GM12878 (cell line): ENCODE results near the gene ACVR1B. TPM values are rescaled to one million over a fixed set of nuclear protein-coding genes. Genes with fewer than 3 reads are reported as not detected.

Experiments used
- ATAC-seq: fragments of 200-7000 bp; cut with Tn5 transposase; 3 replicates; pipeline ENCODE4 v1.9.1; 2020; ENCODE audit warnings: mild to moderate bottlenecking, moderate library complexity
- BruUV-seq: library from RNA; stranded (reverse); fragments of 400-500 nt; replicated peaks from 2 replicates; lab custom pipeline; 2021; lab: Mats Ljungman, UMichigan
- CTCF ChIA-PET: fragments of 300-600 bp; sonication (Branson Sonifier 250); formaldehyde crosslinking; extraction: SDS; loops from one replicate; lab custom pipeline; 2021; ENCODE audit warnings: inconsistent platforms; lab: Yijun Ruan, JAX
- POLR2A ChIA-PET: fragments of 350-600 bp; formaldehyde crosslinking; extraction: SDS; loops from one replicate; lab custom pipeline; 2021; ENCODE audit warnings: inconsistent platforms; lab: Charles Lee
- RAD21 ChIA-PET: fragments of 300-600 bp; sonication (Branson Sonifier 250); formaldehyde crosslinking; loops from one replicate; lab custom pipeline; 2023; ENCODE audit warnings: antibody characterized with exemption; ENCODE audit not compliant: unreplicated experiment; lab: Charles Lee
- SMC1A ChIA-PET: fragments of 300-600 bp; sonication (Branson Sonifier 250); formaldehyde crosslinking; loops from one replicate; lab custom pipeline; 2023; ENCODE audit not compliant: unreplicated experiment, uncharacterized antibody; lab: Charles Lee
- DNase-seq: peaks from one replicate; pipeline ENCODE4 v3.0.0-alpha.2; 2011; ENCODE audit warnings: low read depth, low spot score
- FAIRE-seq: peaks from 3 replicates; lab custom pipeline; 2011; peaks lifted over from hg19 to GRCh38; lab: Jason Lieb, UNC
- H2AFZ ChIP-seq: 2 replicates; pipeline ENCODE4 v1.6.0; 2011; ENCODE audit warnings: low read depth, low read length, control low read depth; ENCODE audit not compliant: control insufficient read depth
- H3K27ac ChIP-seq: 2 replicates; pipeline ENCODE4 v1.5.1; 2011; ENCODE audit warnings: control low read depth; ENCODE audit not compliant: control insufficient read depth, insufficient read depth
- H3K27me3 ChIP-seq, 2 experiments: replicated peaks in 1 of 2; 2 replicates each; pipeline versions ENCODE4 v1.6.0 to v1.6.1; 2011; ENCODE audit warnings: low read length in 1 of 2; ENCODE audit not compliant: control insufficient read depth in 2 of 2, insufficient read depth in 2 of 2
- H3K36me3 ChIP-seq, 2 experiments: 2 replicates each; pipeline ENCODE4 v1.5.1; 2011; ENCODE audit warnings: low read length in 1 of 2; ENCODE audit not compliant: control insufficient read depth in 2 of 2, insufficient read depth in 2 of 2
- H3K4me1 ChIP-seq: 2 replicates; pipeline ENCODE4 v1.6.1; 2011; ENCODE audit warnings: mild to moderate bottlenecking, low read length, moderate library complexity, mixed read lengths; ENCODE audit not compliant: control insufficient read depth, insufficient read depth
- H3K4me2 ChIP-seq: 2 replicates; pipeline ENCODE4 v1.6.0; 2011; ENCODE audit warnings: control low read depth; ENCODE audit not compliant: control insufficient read depth, insufficient read depth
- H3K4me3 ChIP-seq: fragments of 200-600 bp; sonication (generic); 2 replicates; pipeline ENCODE4 v1.5.1; 2016
- H3K79me2 ChIP-seq: 2 replicates; pipeline ENCODE4 v1.6.0; 2011; ENCODE audit warnings: low read length; ENCODE audit not compliant: control insufficient read depth, insufficient read depth
- H3K9ac ChIP-seq: 2 replicates; pipeline ENCODE4 v1.8.0; 2011; ENCODE audit warnings: low read length, control low read depth, mixed read lengths; ENCODE audit not compliant: control insufficient read depth, insufficient read depth
- H3K9me3 ChIP-seq: replicated peaks from 3 replicates; pipeline ENCODE4 v1.5.1; 2011; ENCODE audit warnings: mild to moderate bottlenecking, low read length; ENCODE audit not compliant: control insufficient read depth, insufficient read depth
- H4K20me1 ChIP-seq: 2 replicates; pipeline ENCODE4 v1.6.0; 2011; ENCODE audit not compliant: control insufficient read depth, insufficient read depth
- CBX3 ChIP-seq: fragments of 200-600 bp; sonication (generic); IDR thresholded peaks from 2 replicates; pipeline ENCODE4 v1.6.1; 2016; ENCODE audit warnings: low read depth, borderline replicate concordance
- CTCF ChIP-seq, 3 experiments: IDR thresholded peaks in 2 of 3; conservative IDR thresholded peaks in 1 of 3; 2 replicates each; pipeline ENCODE4 v1.5.1; 2011; ENCODE audit warnings: low read depth in 3 of 3, low read length in 3 of 3, mild to moderate bottlenecking in 3 of 3, control low read depth in 2 of 3, moderate library complexity in 2 of 3, inconsistent platforms in 1 of 3, mixed read lengths in 1 of 3; ENCODE audit not compliant: control insufficient read depth in 2 of 3, insufficient read depth in 1 of 3; ENCODE audit errors: extremely low read depth in 1 of 3
- EGR1 ChIP-seq, 2 experiments: IDR thresholded peaks; 1 replicate in 1 of 2; 2 replicates in 1 of 2; pipeline ENCODE4 v1.6.1; 2011 to 2012; ENCODE audit warnings: low read depth in 2 of 2, low read length in 2 of 2, borderline replicate concordance in 1 of 2, mild to moderate bottlenecking in 1 of 2, moderate library complexity in 1 of 2
- ESRRA ChIP-seq: IDR thresholded peaks from 2 replicates; pipeline ENCODE4 v1.6.1; 2012; ENCODE audit warnings: mild to moderate bottlenecking, low read length, improper control_type of control experiment
- IKZF1 ChIP-seq: fragments of 450-650 bp; conservative IDR thresholded peaks from 2 replicates; pipeline ENCODE4 v1.6.1; 2017; ENCODE audit warnings: antibody characterized with exemption, mild to moderate bottlenecking
- KLF5 ChIP-seq: fragments of 450-650 bp; IDR thresholded peaks from 2 replicates; pipeline ENCODE4 v1.6.1; 2014; ENCODE audit warnings: mild to moderate bottlenecking; ENCODE audit not compliant: partially characterized antibody
- MEF2B ChIP-seq: fragments of 450-650 bp; IDR thresholded peaks from 2 replicates; pipeline ENCODE4 v1.6.1; 2018; ENCODE audit warnings: mild to moderate bottlenecking, moderate library complexity; ENCODE audit not compliant: partially characterized antibody, poor library complexity, severe bottlenecking
- MYB ChIP-seq: fragments of 150-350 bp; IDR thresholded peaks from 2 replicates; pipeline ENCODE4 v1.6.1; 2014; ENCODE audit warnings: mild to moderate bottlenecking, low read depth, low read length, borderline replicate concordance
- MYC ChIP-seq: IDR thresholded peaks from 2 replicates; pipeline ENCODE4 v1.6.1; 2011; ENCODE audit warnings: mild to moderate bottlenecking, low read length, moderate library complexity, inconsistent platforms; ENCODE audit not compliant: insufficient read depth, insufficient replicate concordance, insufficient read length, severe bottlenecking
- NFXL1 ChIP-seq: fragments of 450-650 bp; IDR thresholded peaks from 2 replicates; pipeline ENCODE4 v1.6.1; 2017; ENCODE audit warnings: antibody characterized with exemption, mild to moderate bottlenecking, borderline replicate concordance
- NFYA ChIP-seq: IDR thresholded peaks from 2 replicates; pipeline ENCODE4 v1.6.1; 2011; ENCODE audit warnings: low read depth, mild to moderate bottlenecking, low read length, improper control_type of control experiment, borderline replicate concordance
- POLR2AphosphoS5 ChIP-seq: IDR thresholded peaks from 2 replicates; pipeline ENCODE4 v1.6.1; 2011; ENCODE audit warnings: mild to moderate bottlenecking, low read length, inconsistent platforms
- SIN3A ChIP-seq: IDR thresholded peaks from 2 replicates; pipeline ENCODE4 v1.6.1; 2012; ENCODE audit warnings: low read depth, low read length, improper control_type of control experiment
- SPI1 ChIP-seq: IDR thresholded peaks from 2 replicates; pipeline ENCODE4 v1.6.1; 2011; ENCODE audit warnings: low read depth, mild to moderate bottlenecking, low read length, moderate library complexity, borderline replicate concordance; ENCODE audit not compliant: insufficient read depth
- SUZ12 ChIP-seq: fragments of 200-600 bp; sonication (generic); IDR thresholded peaks from one replicate; pipeline ENCODE4 v1.6.1; 2018; ENCODE audit warnings: antibody characterized with exemption, mild to moderate bottlenecking; ENCODE audit not compliant: unreplicated experiment
- YBX1 ChIP-seq: fragments of 450-650 bp; IDR thresholded peaks from 2 replicates; pipeline ENCODE4 v1.6.1; 2016; ENCODE audit warnings: antibody characterized with exemption
- ZNF274 ChIP-seq: IDR thresholded peaks from one replicate; pipeline ENCODE4 v1.8.0; 2011; ENCODE audit not compliant: insufficient read length, insufficient read depth
- WGBS: methylation state at CpG from one replicate; pipeline ENCODE4 v1.1.6; 2016; ENCODE audit warnings: low lambda C conversion rate; ENCODE audit not compliant: insufficient replicate concordance, insufficient coverage; ENCODE audit errors: missing lambda C conversion rate; 5-methylcytosine and 5-hydroxymethylcytosine counted together
- in situ Hi-C: fragments of 300-500 bp; cut with MboI; formaldehyde crosslinking; loops from 9 replicates; pipeline ENCODE4 v1.14.3; 2018; ENCODE audit warnings: mixed read lengths
- intact Hi-C: fragments of 100-400 bp; cut with micrococcal nuclease; formaldehyde crosslinking; loops from one replicate; pipeline ENCODE4 v1.14.2; 2022; ENCODE audit not compliant: unreplicated experiment
- polyA plus RNA-seq, 11 experiments: library from polyadenylated mRNA; depleted of rRNA in 4 of 11; unstranded in 6 of 11; stranded (reverse) in 5 of 11; fragments of >200 nt; fragmentation: Nextera tagmentation in 4 of 11; fragmentation: Illumina TruSeq in 1 of 11; extraction: Ambion mirVana in 4 of 11; extraction: Trizol in 1 of 11; gene quantifications; 1 replicate in 1 of 11; 2 replicates in 10 of 11; pipeline versions ENCODE4 v1.2.1 to v1.2.3, GENCODE V29; 2011 to 2016; ENCODE audit warnings: inconsistent platforms in 2 of 11, missing spikeins in 2 of 11, low read depth in 1 of 11
- total RNA-seq, 4 experiments: library from RNA; depleted of rRNA in 3 of 4; stranded (reverse); fragments of >200 nt in 3 of 4; fragmentation: Illumina TruSeq in 1 of 4; extraction: Trizol in 1 of 4; gene quantifications; 2 replicates each; pipeline versions ENCODE4 v1.2.1 to v1.2.3, GENCODE V29; 2013 to 2021
- TF ChIP-seq, protein P1 (sequence below): IDR thresholded peaks from 2 replicates; pipeline ENCODE4 v1.6.1; 2012; ENCODE audit warnings: low read depth, low read length, improper control_type of control experiment

The ACVR1B gene
- total and polyA plus RNA-seq, 10 of the 15 experiments (the other 5 are each of a cell fraction or from before 2014, with no cell fraction given): 0.02 to 0.69 (median 0.16) TPM; not detected in 2

DNA sequence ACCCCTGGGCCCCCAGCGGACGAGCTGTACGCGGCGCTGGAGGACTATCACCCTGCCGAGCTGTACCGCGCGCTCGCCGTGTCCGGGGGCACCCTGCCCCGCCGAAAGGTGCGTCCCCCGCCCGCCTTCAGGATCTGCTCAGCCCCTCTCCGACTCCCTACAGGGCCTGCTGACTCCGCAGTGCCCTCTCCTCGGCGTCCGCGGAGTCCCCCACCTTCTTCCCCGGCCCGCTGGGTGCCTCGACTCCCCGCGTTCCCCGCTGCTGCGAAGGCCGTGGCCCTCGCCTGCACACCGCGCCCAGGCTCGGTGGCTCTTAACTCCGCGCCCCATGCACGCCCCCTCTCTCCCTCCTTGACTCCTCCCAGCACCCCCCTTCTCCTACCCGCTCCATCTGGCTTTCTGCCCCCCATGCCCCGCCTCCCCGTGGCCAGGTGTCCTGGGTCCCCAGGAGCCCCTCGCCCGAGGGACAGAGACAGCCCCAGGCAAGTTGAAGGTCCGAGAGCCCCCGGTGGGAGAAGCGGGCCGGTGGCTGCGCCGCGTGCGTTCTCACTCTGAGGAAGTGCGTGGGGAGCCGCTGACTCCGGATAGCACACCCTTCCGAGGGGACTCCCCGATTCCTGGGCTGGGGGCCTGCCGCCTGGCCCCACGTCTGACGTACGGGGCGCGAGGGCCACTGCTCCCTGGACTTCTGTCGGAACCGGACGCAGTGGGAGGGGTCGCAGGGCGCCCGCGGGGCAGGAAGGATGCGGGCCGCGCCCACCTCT, 55.8 kb downstream of the ACVR1B start:
- Histone ChIP-seq H4K20me1 (no peaks in the 10 kb centered on the region), H3K9me3 (no peaks in the 10 kb centered on the region), H3K27me3 (peaks cover 9 to 21% of the 10 kb centered on the region in 2 experiments; a peak in 3 of 4 replicates), H2AFZ (no peak overlapping the region; the same call in 1 of the 2 replicates), H3K79me2 (no peaks in the 10 kb centered on the region), H3K27ac (no peak overlapping the region), H3K4me2 (peak overlapping the region; percentile 38), H3K4me1 (peaks cover 11% of the 10 kb centered on the region), H3K9ac (no peak overlapping the region), H3K36me3 (no peaks in the 10 kb centered on the region), H3K4me3 (no peak overlapping the region)
- DNase-seq (no peak), FAIRE-seq (no peak), ATAC-seq (peak; percentile 10; the same call in 2 of the 3 replicates)
- BruUV-seq: no TSS peak
- POLR2A ChIA-PET: no interaction called here
- SMC1A ChIA-PET: interaction anchor here (1.3 to 4.6 kb wide), 3 partner anchors 9 to 30 kb away, joined by 3 to 92 read pairs (median 4); no protein-coding TSS in a partner anchor
- RAD21 ChIA-PET: interaction anchor here (0.7 to 6.1 kb wide), 2 partner anchors 17 to 111 kb away, joined by 3 to 131 read pairs; no protein-coding TSS in a partner anchor
- WGBS: 7% methylated on average over 56 of the region's 72 CpGs
- in situ Hi-C loops (no loop called here), intact Hi-C loops (no loop called here)
- CTCF ChIA-PET: interaction anchor here (0.9 to 11.3 kb wide), 3 partner anchors 14 to 64 kb away, joined by 3 to 412 read pairs (median 3); no protein-coding TSS in a partner anchor
- TF ChIP-seq, protein P1, sequence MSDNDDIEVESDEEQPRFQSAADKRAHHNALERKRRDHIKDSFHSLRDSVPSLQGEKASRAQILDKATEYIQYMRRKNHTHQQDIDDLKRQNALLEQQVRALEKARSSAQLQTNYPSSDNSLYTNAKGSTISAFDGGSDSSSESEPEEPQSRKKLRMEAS: no peak
- no peak for TF ChIP-seq NFYA
- no peak for TF ChIP-seq ZNF274
- peak; percentile 54; the same call in 1 of the 2 replicates for TF ChIP-seq SPI1
- TF ChIP-seq IKZF1: 0 out of 2 replicates have a peak, but pooled peaks have one; percentile 13
- TF ChIP-seq ESRRA: no peak
- no peak for TF ChIP-seq EGR1 (IDR thresholded peaks at IDR 0.05; ENCODE audit: borderline replicate concordance in 1 of 2, low read depth in 2 of 2, low read length in 2 of 2)
- TF ChIP-seq YBX1: no peak
- no peak for TF ChIP-seq SIN3A
- TF ChIP-seq CBX3: no peak
- TF ChIP-seq NFXL1: no peak
- no peak for TF ChIP-seq MYB
- TF ChIP-seq POLR2AphosphoS5: no peak; the same call in 1 of the 2 replicates
- TF ChIP-seq MEF2B: no peak
- no peak for TF ChIP-seq CTCF (IDR thresholded peaks at IDR 0.05 in 2 of 3, conservative IDR thresholded peaks at IDR 0.05 in 1 of 3; ENCODE audit: control insufficient read depth in 2 of 3, extremely low read depth in 1 of 3, insufficient read depth in 1 of 3, low read depth in 3 of 3, low read length in 3 of 3)
- no peak for TF ChIP-seq KLF5
- peak; percentile 98 for TF ChIP-seq SUZ12
- no peak for TF ChIP-seq MYC
